SK-N-SH (cell line): ENCODE data around the gene CTXN3. TPM values are rescaled to one million over a fixed set of nuclear protein-coding genes. Genes with fewer than 3 reads are reported as not detected.

ENCODE experiments used
- CTCF ChIA-PET: fragments of 300-600, 350-600 bp; formaldehyde crosslinking; extraction: SDS; loops from one replicate; lab custom pipeline; 2021; lab: Yijun Ruan, JAX
- POLR2A ChIA-PET: fragments of 350-600 bp; sonication (Branson Sonifier 250); formaldehyde crosslinking; extraction: SDS; loops from one replicate; lab custom pipeline; 2020; ENCODE audit warnings: antibody characterized with exemption, inconsistent platforms; lab: Yijun Ruan, JAX
- DNase-seq: peaks from one replicate; pipeline ENCODE4 v3.0.0; 2012
- H2AFZ ChIP-seq: fragments of 200-600 bp; sonication (generic); 2 replicates; pipeline ENCODE4 v1.8.1; 2016; ENCODE audit warnings: antibody characterized with exemption, mild to moderate bottlenecking, low read depth
- H3F3A ChIP-seq: fragments of 200-600 bp; sonication (generic); replicated peaks from 2 replicates; pipeline ENCODE3; 2016; ENCODE audit warnings: antibody characterized with exemption, mild to moderate bottlenecking; ENCODE audit not compliant: insufficient read depth
- H3K27ac ChIP-seq, 2 experiments: fragments of 200-500 bp in 1 of 2; fragments of 200-600 bp in 1 of 2; sonication (Bioruptor generic) in 1 of 2; sonication (generic), shearing (Covaris generic) in 1 of 2; 2 replicates each; pipeline versions ENCODE4 v1.5.1 to v1.6.1; 2014 to 2016; ENCODE audit warnings: low read depth in 2 of 2, inconsistent platforms in 1 of 2, low read length in 1 of 2, mild to moderate bottlenecking in 1 of 2, mixed read lengths in 1 of 2
- H3K27me3 ChIP-seq: fragments of 200-600 bp; sonication (generic), shearing (Covaris generic); 2 replicates; pipeline ENCODE4 v1.6.1; 2016; ENCODE audit warnings: mixed run types; ENCODE audit not compliant: insufficient read depth
- H3K36me3 ChIP-seq, 2 experiments: fragments of 200-500 bp in 1 of 2; fragments of 200-600 bp in 1 of 2; sonication (Bioruptor generic) in 1 of 2; sonication (generic) in 1 of 2; replicated peaks in 1 of 2; 2 replicates each; pipeline versions ENCODE3 to v1.5.1; 2014 to 2016; ENCODE audit warnings: low read length in 1 of 2, mild to moderate bottlenecking in 1 of 2; ENCODE audit not compliant: insufficient read depth in 2 of 2, control insufficient read depth in 1 of 2
- H3K4me1 ChIP-seq, 2 experiments: fragments of 200-500 bp in 1 of 2; fragments of 200-600 bp in 1 of 2; sonication (Bioruptor generic) in 1 of 2; sonication (generic), shearing (Covaris generic) in 1 of 2; 2 replicates each; pipeline versions ENCODE4 v1.5.1 to v1.6.1; 2014 to 2016; ENCODE audit warnings: low read depth in 1 of 2, low read length in 1 of 2, mixed run types in 1 of 2; ENCODE audit not compliant: insufficient read depth in 2 of 2, control insufficient read depth in 1 of 2
- H3K4me2 ChIP-seq: fragments of 200-600 bp; sonication (generic), shearing (Covaris generic); 2 replicates; pipeline ENCODE4 v1.6.1; 2017; ENCODE audit warnings: mixed run types
- H3K4me3 ChIP-seq, 2 experiments: fragments of 200-500 bp in 1 of 2; fragments of 200-600 bp in 1 of 2; sonication (Bioruptor generic) in 1 of 2; sonication (generic), shearing (Covaris generic) in 1 of 2; 2 replicates each; pipeline versions ENCODE4 v1.5.1 to v1.8.1; 2014 to 2016; ENCODE audit warnings: low read depth in 2 of 2, inconsistent platforms in 1 of 2, low read length in 1 of 2, mild to moderate bottlenecking in 1 of 2, mixed read lengths in 1 of 2, moderate library complexity in 1 of 2
- H3K79me2 ChIP-seq: fragments of 200-600 bp; sonication (generic); 2 replicates; pipeline ENCODE4 v1.8.1; 2017; ENCODE audit warnings: mild to moderate bottlenecking; ENCODE audit not compliant: insufficient read depth
- H3K9ac ChIP-seq: fragments of 200-600 bp; sonication (generic); 2 replicates; pipeline ENCODE4 v1.6.1; 2017; ENCODE audit warnings: mixed run types
- H3K9me2 ChIP-seq: fragments of 200-600 bp; sonication (generic); 2 replicates; pipeline ENCODE4 v1.6.1; 2017; ENCODE audit warnings: mixed run types
- H3K9me3 ChIP-seq: fragments of 200-600 bp; sonication (generic); 2 replicates; pipeline ENCODE4 v1.6.1; 2017; ENCODE audit warnings: mixed run types, mild to moderate bottlenecking, moderate library complexity
- H4K20me1 ChIP-seq: fragments of 200-600 bp; sonication (generic); 2 replicates; pipeline ENCODE4 v1.6.1; 2017; ENCODE audit warnings: mild to moderate bottlenecking, mixed run types; ENCODE audit not compliant: insufficient read depth
- ELF1 ChIP-seq: IDR thresholded peaks from 2 replicates; pipeline ENCODE4 v1.4.0; 2012
- EZH2phosphoT487 ChIP-seq: fragments of 200-600 bp; sonication (generic); IDR thresholded peaks from 2 replicates; pipeline ENCODE4 v1.6.1; 2017; ENCODE audit warnings: low read depth, mixed run types, mild to moderate bottlenecking, antibody characterized with exemption, moderate library complexity, borderline replicate concordance
- FOSL2 ChIP-seq: IDR thresholded peaks from 2 replicates; pipeline ENCODE4 v1.4.0; 2012; ENCODE audit warnings: low read depth, mild to moderate bottlenecking, moderate library complexity, borderline replicate concordance
- FOXM1 ChIP-seq: IDR thresholded peaks from 2 replicates; pipeline ENCODE4 v1.4.0; 2012; ENCODE audit warnings: low read depth, mild to moderate bottlenecking
- GABPA ChIP-seq: IDR thresholded peaks from 2 replicates; pipeline ENCODE4 v1.4.0; 2012; ENCODE audit warnings: low read depth, mild to moderate bottlenecking
- JUND ChIP-seq: IDR thresholded peaks from 2 replicates; pipeline ENCODE4 v1.4.0; 2012
- MEF2A ChIP-seq: IDR thresholded peaks from 2 replicates; pipeline ENCODE4 v1.4.0; 2012; ENCODE audit warnings: low read depth, borderline replicate concordance
- REST ChIP-seq: IDR thresholded peaks from 2 replicates; pipeline ENCODE4 v1.6.1; 2012; ENCODE audit warnings: mild to moderate bottlenecking, low read depth, low read length, moderate library complexity
- RFX5 ChIP-seq: IDR thresholded peaks from 2 replicates; pipeline ENCODE4 v1.6.1; 2012; ENCODE audit warnings: mild to moderate bottlenecking, improper control_type of control experiment, low read length
- RXRA ChIP-seq: IDR thresholded peaks from 2 replicates; pipeline ENCODE4 v1.4.0; 2012; ENCODE audit warnings: low read depth, mild to moderate bottlenecking, borderline replicate concordance
- TCF12 ChIP-seq: IDR thresholded peaks from 2 replicates; pipeline ENCODE4 v1.4.0; 2012
- USF1 ChIP-seq: IDR thresholded peaks from 2 replicates; pipeline ENCODE4 v1.4.0; 2012; ENCODE audit warnings: low read depth, borderline replicate concordance
- USF2 ChIP-seq: fragments of 150-350 bp; IDR thresholded peaks from 2 replicates; pipeline ENCODE4 v1.6.1; 2017; ENCODE audit warnings: antibody characterized with exemption, low read length, low read depth, borderline replicate concordance
- WGBS: methylation state at CpG from one replicate; pipeline ENCODE4 v1.1.6; 2017; ENCODE audit warnings: low lambda C conversion rate; 5-methylcytosine and 5-hydroxymethylcytosine counted together
- polyA plus RNA-seq, 3 experiments: library from polyadenylated mRNA; depleted of rRNA; stranded (reverse); fragments of >200 nt; gene quantifications; 2 replicates each; pipeline ENCODE4 v1.2.3, GENCODE V29; 2012
- TF ChIP-seq, protein P1 (sequence below): fragments of 150-350 bp; IDR thresholded peaks from 2 replicates; pipeline ENCODE4 v1.6.1; 2016; ENCODE audit warnings: mild to moderate bottlenecking, low read depth, low read length
- TF ChIP-seq, protein P2 (sequence below): IDR thresholded peaks from 2 replicates; pipeline ENCODE4; 2012

The CTXN3 gene
- polyA plus RNA-seq, 1 of the 3 experiments (the other 2 are of a cell fraction): not detected

DNA sequence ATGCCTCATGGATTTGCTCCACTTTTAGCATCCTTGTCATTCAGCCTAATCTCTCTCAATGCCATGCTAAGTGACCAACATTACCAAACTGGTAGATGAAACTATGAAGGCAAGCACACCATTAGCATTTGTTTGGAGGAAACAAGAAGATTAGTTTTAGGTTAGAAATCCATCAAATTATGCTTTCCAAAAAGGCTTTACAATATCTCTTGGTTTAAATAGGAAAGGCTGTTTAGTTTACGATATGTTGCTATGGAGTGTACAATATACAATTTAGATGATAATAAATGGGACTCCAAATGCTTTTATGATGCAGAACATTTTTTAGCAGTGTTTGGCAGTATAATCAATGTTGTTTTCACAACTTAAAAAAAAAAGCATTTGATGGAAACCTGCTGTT is 47.8 kb upstream of the CTXN3 start:
- Histone ChIP-seq H3K27me3 (peaks cover 15% of the 10 kb centered on the region; the same call in 1 of the 2 replicates), H3K27ac (no peak overlapping the region), H3K9me3 (no peaks in the 10 kb centered on the region), H4K20me1 (no peaks in the 10 kb centered on the region), H3F3A (no peaks in the 10 kb centered on the region), H3K4me2 (no peak overlapping the region), H3K4me1 (no peaks in the 10 kb centered on the region), H3K79me2 (no peaks in the 10 kb centered on the region), H3K4me3 (no peak overlapping the region), H2AFZ (no peak overlapping the region), H3K9me2 (no peaks in the 10 kb centered on the region), H3K36me3 (no peaks in the 10 kb centered on the region), H3K9ac (no peak overlapping the region)
- ChIA-PET POLR2A (no interaction called here), CTCF (no interaction called here)
- DNase-seq: no peak
- 34% methylated on average over 1 of the region's 1 CpG for WGBS
- TF ChIP-seq MEF2A: no peak
- no peak for TF ChIP-seq REST
- TF ChIP-seq EZH2phosphoT487: no peak
- no peak for TF ChIP-seq RFX5
- no peak for TF ChIP-seq USF1
- TF ChIP-seq ELF1: no peak
- TF ChIP-seq TCF12: no peak
- TF ChIP-seq, protein P1, sequence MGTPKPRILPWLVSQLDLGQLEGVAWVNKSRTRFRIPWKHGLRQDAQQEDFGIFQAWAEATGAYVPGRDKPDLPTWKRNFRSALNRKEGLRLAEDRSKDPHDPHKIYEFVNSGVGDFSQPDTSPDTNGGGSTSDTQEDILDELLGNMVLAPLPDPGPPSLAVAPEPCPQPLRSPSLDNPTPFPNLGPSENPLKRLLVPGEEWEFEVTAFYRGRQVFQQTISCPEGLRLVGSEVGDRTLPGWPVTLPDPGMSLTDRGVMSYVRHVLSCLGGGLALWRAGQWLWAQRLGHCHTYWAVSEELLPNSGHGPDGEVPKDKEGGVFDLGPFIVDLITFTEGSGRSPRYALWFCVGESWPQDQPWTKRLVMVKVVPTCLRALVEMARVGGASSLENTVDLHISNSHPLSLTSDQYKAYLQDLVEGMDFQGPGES: no peak
- TF ChIP-seq FOSL2: no peak
- TF ChIP-seq JUND: no peak
- TF ChIP-seq USF2: no peak
- TF ChIP-seq, protein P2, sequence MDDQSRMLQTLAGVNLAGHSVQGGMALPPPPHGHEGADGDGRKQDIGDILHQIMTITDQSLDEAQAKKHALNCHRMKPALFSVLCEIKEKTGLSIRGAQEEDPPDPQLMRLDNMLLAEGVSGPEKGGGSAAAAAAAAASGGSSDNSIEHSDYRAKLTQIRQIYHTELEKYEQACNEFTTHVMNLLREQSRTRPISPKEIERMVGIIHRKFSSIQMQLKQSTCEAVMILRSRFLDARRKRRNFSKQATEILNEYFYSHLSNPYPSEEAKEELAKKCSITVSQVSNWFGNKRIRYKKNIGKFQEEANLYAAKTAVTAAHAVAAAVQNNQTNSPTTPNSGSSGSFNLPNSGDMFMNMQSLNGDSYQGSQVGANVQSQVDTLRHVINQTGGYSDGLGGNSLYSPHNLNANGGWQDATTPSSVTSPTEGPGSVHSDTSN: no peak
- TF ChIP-seq RXRA: no peak
- TF ChIP-seq FOXM1: no peak
- no peak for TF ChIP-seq GABPA
